Stimulated activated effector memory CD8-positive, alpha-beta T cell treated with anti-CD3 and anti-CD28 coated beads, Interleukin-12 subunit alpha, Interleukin-12 subunit beta, amount 100 ng/mL, for 72 hours (primary cell): ENCODE results near the gene PBX3.

Source experiments
- ATAC-seq: fragments of 150-1000 bp; cut with Tn5 transposase; 2 replicates; pipeline ENCODE4 v1.10.0; 2021
- DNase-seq, 2 donors: peaks; one replicate each; pipeline ENCODE4 v3.0.0; 2021 to 2022; ENCODE audit warnings: low spot score in 2 of 2
- H3K27ac Mint-ChIP-seq: one replicate; pipeline ENCODE4 v1.8.0; 2022; ENCODE audit warnings: mild to moderate bottlenecking, mixed read lengths
- H3K36me3 Mint-ChIP-seq: one replicate; pipeline ENCODE4 v1.8.0; 2022; ENCODE audit warnings: mild to moderate bottlenecking, mixed read lengths
- H3K4me1 Mint-ChIP-seq: one replicate; pipeline ENCODE4 v1.8.0; 2022; ENCODE audit warnings: mixed read lengths
- H3K4me3 Mint-ChIP-seq: one replicate; pipeline ENCODE4 v1.8.0; 2022; ENCODE audit warnings: mild to moderate bottlenecking, mixed read lengths
- H3K9me3 Mint-ChIP-seq: one replicate; pipeline ENCODE4 v1.8.0; 2022; ENCODE audit warnings: mixed read lengths

The PBX3 gene

GRCh38 chr9:125974705-125975104 lies 227.5 kb downstream of the PBX3 start:
- ATAC-seq, result no peak
- Mint-ChIP-seq H3K4me3 (no peak overlapping the region), H3K4me1 (peaks cover 6% of the 10 kb centered on the region), H3K36me3 (no peaks in the 10 kb centered on the region), H3K9me3 (peaks cover 10% of the 10 kb centered on the region), H3K27ac (no peak overlapping the region)
- DNase-seq, result no peak

GRCh38 chr9:125977223-125977622 lies 230.1 kb downstream of the PBX3 start:
- ATAC-seq (no peak), DNase-seq (no peak)
- Mint-ChIP-seq H3K4me3 (no peak overlapping the region), H3K27ac (no peak overlapping the region), H3K4me1 (peaks cover 4% of the 10 kb centered on the region), H3K36me3 (no peaks in the 10 kb centered on the region), H3K9me3 (peaks cover 14% of the 10 kb centered on the region)

GRCh38 chr9:125979383-125979782 lies 232.2 kb downstream of the PBX3 start:
- no peak for DNase-seq
- Mint-ChIP-seq H3K27ac (no peak overlapping the region), H3K36me3 (no peaks in the 10 kb centered on the region), H3K4me1 (no peaks in the 10 kb centered on the region), H3K4me3 (no peak overlapping the region), H3K9me3 (peaks cover 14% of the 10 kb centered on the region)
- ATAC-seq, result no peak

GRCh38 chr9:125982798-125983406 lies 235.7 kb downstream of the PBX3 start:
- no peaks in the 10 kb centered on the region for H3K4me1 Mint-ChIP-seq
- no peak overlapping the region for H3K27ac Mint-ChIP-seq
- H3K9me3 Mint-ChIP-seq, result peaks cover 14% of the 10 kb centered on the region
- no peak overlapping the region for H3K4me3 Mint-ChIP-seq
- no peaks in the 10 kb centered on the region for H3K36me3 Mint-ChIP-seq
- no peak for ATAC-seq
- no peak for DNase-seq

- no peak overlapping the region for H3K4me3 Mint-ChIP-seq
- no peaks in the 10 kb centered on the region for H3K4me1 Mint-ChIP-seq
- H3K27ac Mint-ChIP-seq, result no peak overlapping the region
- H3K9me3 Mint-ChIP-seq, result peaks cover 12% of the 10 kb centered on the region
- no peaks in the 10 kb centered on the region for H3K36me3 Mint-ChIP-seq
- no peak for DNase-seq
- ATAC-seq, result no peak
Observed at GRCh38 chr9:125983681-125984080, 236.5 kb downstream of the PBX3 start.

GRCh38 chr9:125984461-125984860 lies 237.3 kb downstream of the PBX3 start:
- peaks cover 7% of the 10 kb centered on the region for H3K9me3 Mint-ChIP-seq
- DNase-seq (no peak), ATAC-seq (no peak)
- H3K27ac Mint-ChIP-seq, result no peak overlapping the region
- H3K36me3 Mint-ChIP-seq, result no peaks in the 10 kb centered on the region
- no peaks in the 10 kb centered on the region for H3K4me1 Mint-ChIP-seq
- no peak overlapping the region for H3K4me3 Mint-ChIP-seq

GRCh38 chr9:125985142-125985997 lies 238.2 kb downstream of the PBX3 start:
- H3K4me1 Mint-ChIP-seq, result no peaks in the 10 kb centered on the region
- no peak overlapping the region for H3K4me3 Mint-ChIP-seq
- no peaks in the 10 kb centered on the region for H3K9me3 Mint-ChIP-seq
- ATAC-seq, result no peak
- no peak overlapping the region for H3K27ac Mint-ChIP-seq
- DNase-seq, result no peak
- H3K36me3 Mint-ChIP-seq, result no peaks in the 10 kb centered on the region

- H3K4me3 Mint-ChIP-seq, result no peak overlapping the region
- no peaks in the 10 kb centered on the region for H3K36me3 Mint-ChIP-seq
- no peaks in the 10 kb centered on the region for H3K4me1 Mint-ChIP-seq
- no peak overlapping the region for H3K27ac Mint-ChIP-seq
- no peak for ATAC-seq
- H3K9me3 Mint-ChIP-seq, result no peaks in the 10 kb centered on the region
- DNase-seq, result no peak
Observed at GRCh38 chr9:125985998-125986655, 239.0 kb downstream of the PBX3 start.

- DNase-seq, result no peak
- Mint-ChIP-seq H3K4me3 (no peak overlapping the region), H3K27ac (no peak overlapping the region), H3K4me1 (no peaks in the 10 kb centered on the region), H3K9me3 (no peaks in the 10 kb centered on the region), H3K36me3 (no peaks in the 10 kb centered on the region)
- no peak for ATAC-seq
Observed at GRCh38 chr9:125986966-125987365, 239.8 kb downstream of the PBX3 start.

- no peak overlapping the region for H3K27ac Mint-ChIP-seq
- no peak for DNase-seq
Observed at GRCh38 chr9:125987420-125987819, 240.2 kb downstream of the PBX3 start.

GRCh38 chr9:125988479-125989050 lies 241.4 kb downstream of the PBX3 start:
- Mint-ChIP-seq H3K27ac (no peak overlapping the region), H3K36me3 (no peaks in the 10 kb centered on the region), H3K4me3 (no peak overlapping the region), H3K4me1 (no peaks in the 10 kb centered on the region), H3K9me3 (no peaks in the 10 kb centered on the region)
- ATAC-seq (no peak), DNase-seq (no peak)

More at GRCh38 chr9:125987420-125987819, 240.2 kb downstream of the PBX3 start:
- H3K36me3 Mint-ChIP-seq, result no peaks in the 10 kb centered on the region
- H3K4me1 Mint-ChIP-seq, result no peaks in the 10 kb centered on the region
- no peaks in the 10 kb centered on the region for H3K9me3 Mint-ChIP-seq
- no peak for ATAC-seq
- no peak overlapping the region for H3K4me3 Mint-ChIP-seq

- no peak for DNase-seq
- Mint-ChIP-seq H3K4me1 (no peaks in the 10 kb centered on the region), H3K36me3 (no peaks in the 10 kb centered on the region), H3K4me3 (no peak overlapping the region), H3K9me3 (no peaks in the 10 kb centered on the region), H3K27ac (no peak overlapping the region)
- ATAC-seq, result no peak
Observed at GRCh38 chr9:125989090-125989501, 241.9 kb downstream of the PBX3 start.

GRCh38 chr9:125989524-125990180 lies 242.5 kb downstream of the PBX3 start:
- H3K4me3 Mint-ChIP-seq, result no peak overlapping the region
- H3K36me3 Mint-ChIP-seq, result no peaks in the 10 kb centered on the region
- ATAC-seq, result no peak
- no peaks in the 10 kb centered on the region for H3K9me3 Mint-ChIP-seq
- no peaks in the 10 kb centered on the region for H3K4me1 Mint-ChIP-seq
- H3K27ac Mint-ChIP-seq, result no peak overlapping the region
- DNase-seq, result no peak

- Mint-ChIP-seq H3K9me3 (no peaks in the 10 kb centered on the region), H3K36me3 (no peaks in the 10 kb centered on the region), H3K4me1 (no peaks in the 10 kb centered on the region), H3K4me3 (no peak overlapping the region), H3K27ac (no peak overlapping the region)
- DNase-seq (no peak), ATAC-seq (no peak)
Observed at GRCh38 chr9:125990186-125990792, 243.1 kb downstream of the PBX3 start.

- ATAC-seq, result no peak
Observed at GRCh38 chr9:125990793-125991220, 243.6 kb downstream of the PBX3 start.

More at GRCh38 chr9:125990793-125991220, 243.6 kb downstream of the PBX3 start:
- no peak overlapping the region for H3K27ac Mint-ChIP-seq
- no peaks in the 10 kb centered on the region for H3K4me1 Mint-ChIP-seq
- no peaks in the 10 kb centered on the region for H3K9me3 Mint-ChIP-seq
- no peaks in the 10 kb centered on the region for H3K36me3 Mint-ChIP-seq
- DNase-seq, result no peak
- H3K4me3 Mint-ChIP-seq, result no peak overlapping the region
